Neural progenitor cell (in vitro differentiated cells): ENCODE data around the gene NQO2.

Experiments used
- EZH2 ChIP-seq: fragments of 200-600 bp; sonication (generic); IDR thresholded peaks from 2 replicates; pipeline ENCODE4 v1.6.1; 2017; ENCODE audit warnings: antibody characterized with exemption, mild to moderate bottlenecking, moderate library complexity
- EZH2phosphoT487 ChIP-seq: fragments of 200-600 bp; sonication (generic); IDR thresholded peaks from 2 replicates; pipeline ENCODE4 v1.6.1; 2017; ENCODE audit warnings: antibody characterized with exemption
- TF ChIP-seq, protein P1 (sequence below): fragments of 200-600 bp; sonication (generic); IDR thresholded peaks from 2 replicates; pipeline ENCODE4 v1.5.1; 2017; ENCODE audit warnings: antibody characterized with exemption, mild to moderate bottlenecking

DNA sequence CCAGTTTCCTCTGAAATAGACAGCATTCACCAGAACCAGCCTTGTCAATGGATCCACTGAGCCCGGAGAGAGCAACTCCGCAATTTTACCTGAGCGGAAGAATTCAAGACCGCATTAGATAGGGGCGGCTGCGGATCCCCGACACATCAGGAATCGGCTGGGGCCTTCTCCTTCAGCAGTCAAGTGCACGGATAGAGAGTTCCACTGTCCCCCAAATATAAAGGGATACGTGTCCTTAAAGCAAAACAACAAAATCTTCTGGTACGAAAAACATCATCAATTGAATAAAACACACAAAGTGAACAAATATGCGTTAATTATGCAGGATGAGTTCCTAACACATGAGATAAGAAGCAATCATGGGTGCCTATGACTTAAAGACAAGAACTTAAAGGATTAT, 46.6 kb upstream of the NQO2 start:
- TF ChIP-seq, protein P1, sequence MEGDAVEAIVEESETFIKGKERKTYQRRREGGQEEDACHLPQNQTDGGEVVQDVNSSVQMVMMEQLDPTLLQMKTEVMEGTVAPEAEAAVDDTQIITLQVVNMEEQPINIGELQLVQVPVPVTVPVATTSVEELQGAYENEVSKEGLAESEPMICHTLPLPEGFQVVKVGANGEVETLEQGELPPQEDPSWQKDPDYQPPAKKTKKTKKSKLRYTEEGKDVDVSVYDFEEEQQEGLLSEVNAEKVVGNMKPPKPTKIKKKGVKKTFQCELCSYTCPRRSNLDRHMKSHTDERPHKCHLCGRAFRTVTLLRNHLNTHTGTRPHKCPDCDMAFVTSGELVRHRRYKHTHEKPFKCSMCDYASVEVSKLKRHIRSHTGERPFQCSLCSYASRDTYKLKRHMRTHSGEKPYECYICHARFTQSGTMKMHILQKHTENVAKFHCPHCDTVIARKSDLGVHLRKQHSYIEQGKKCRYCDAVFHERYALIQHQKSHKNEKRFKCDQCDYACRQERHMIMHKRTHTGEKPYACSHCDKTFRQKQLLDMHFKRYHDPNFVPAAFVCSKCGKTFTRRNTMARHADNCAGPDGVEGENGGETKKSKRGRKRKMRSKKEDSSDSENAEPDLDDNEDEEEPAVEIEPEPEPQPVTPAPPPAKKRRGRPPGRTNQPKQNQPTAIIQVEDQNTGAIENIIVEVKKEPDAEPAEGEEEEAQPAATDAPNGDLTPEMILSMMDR = no peak
- no peak for TF ChIP-seq EZH2
- TF ChIP-seq EZH2phosphoT487 = no peak
